Fibroblast of peridontal ligament (primary cell): Measurements from ENCODE around the gene ZNF646.
"Not testable (repeated sequence)": the region's sequence is repeated elsewhere in the genome, so short reads cannot be mapped to it uniquely, and the experiment has no call there.

Source experiments
- DNase-seq: peaks from one replicate; pipeline ENCODE4 v3.0.0-alpha.2; 2010; ENCODE audit errors: extremely low read depth

Gene ZNF646

DNA sequence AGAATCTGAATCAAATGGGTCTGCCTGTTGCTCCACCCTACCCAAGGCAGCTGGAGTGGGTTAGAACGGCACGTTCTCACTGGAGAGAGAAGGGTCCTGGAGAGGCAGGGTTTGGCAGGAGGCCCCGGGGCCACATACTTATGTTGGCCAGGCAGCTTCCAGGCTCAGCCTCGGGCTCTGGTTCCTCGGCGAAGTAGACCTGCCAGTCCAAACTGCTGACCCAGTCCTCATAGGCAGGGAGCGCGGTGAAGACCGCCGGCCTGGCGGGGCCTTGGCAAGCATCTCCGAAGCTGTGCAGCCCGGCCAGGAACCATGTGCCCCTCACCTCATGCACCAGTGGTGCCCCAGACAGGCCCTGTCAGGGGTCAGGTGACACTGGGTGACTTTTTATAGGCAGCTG lies 9.8 kb downstream of the ZNF646 start:
- DNase-seq: no peak

GRCh38 chr16:31084584-31085302 lies 10.5 kb downstream of the ZNF646 start:
- DNase-seq: no peak

GRCh38 chr16:31085411-31085810 lies 11.2 kb downstream of the ZNF646 start:
- DNase-seq: no peak

- DNase-seq: no peak
Measured at GRCh38 chr16:31085873-31086628, 11.8 kb downstream of the ZNF646 start.

DNA sequence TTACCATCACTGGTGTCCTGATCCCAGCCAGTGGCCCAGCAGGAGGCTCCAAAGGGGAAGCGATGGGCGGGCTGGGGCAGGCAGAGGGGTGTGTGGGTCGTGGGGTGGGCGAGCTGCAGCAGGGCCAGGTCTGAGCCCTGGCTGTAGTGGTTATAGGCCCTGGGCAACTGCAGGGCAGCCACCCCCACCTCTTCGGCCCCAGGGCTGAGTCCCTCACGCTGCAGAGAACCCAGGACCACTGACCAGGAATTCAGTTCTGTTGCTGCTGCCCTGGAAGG lies 12.3 kb downstream of the ZNF646 start:
- no peak for DNase-seq

- DNase-seq: no peak
Measured at GRCh38 chr16:31087481-31087880, 13.3 kb downstream of the ZNF646 start.

DNA sequence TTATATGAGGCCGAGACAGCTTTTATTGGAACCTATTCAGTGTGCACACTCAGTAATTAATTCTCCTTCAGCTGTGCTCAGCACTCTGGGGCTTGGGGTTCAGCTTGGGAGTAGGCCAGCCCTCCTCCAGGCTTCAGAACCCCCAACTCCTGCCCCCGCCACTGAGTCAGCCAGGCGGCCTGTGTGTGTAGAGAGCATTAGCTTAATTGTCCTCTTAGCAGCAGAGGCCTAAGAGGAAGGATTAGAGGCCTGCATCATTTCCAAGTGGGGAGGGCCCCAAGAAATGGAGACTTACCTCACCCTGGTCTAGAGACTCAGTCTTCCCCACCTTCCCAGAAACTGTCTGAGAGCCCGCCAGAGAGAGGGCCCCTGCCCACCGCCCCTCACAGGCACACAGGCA lies 13.7 kb downstream of the ZNF646 start:
- no peak for DNase-seq

- DNase-seq: no peak
Measured at GRCh38 chr16:31088459-31089183, 14.4 kb downstream of the ZNF646 start, which contains the start of gene PRSS53. TSS of gene PRSS53 (minus strand) at chr16:31088943. CDS start at chr16:31088809, 134 bp downstream.

DNA sequence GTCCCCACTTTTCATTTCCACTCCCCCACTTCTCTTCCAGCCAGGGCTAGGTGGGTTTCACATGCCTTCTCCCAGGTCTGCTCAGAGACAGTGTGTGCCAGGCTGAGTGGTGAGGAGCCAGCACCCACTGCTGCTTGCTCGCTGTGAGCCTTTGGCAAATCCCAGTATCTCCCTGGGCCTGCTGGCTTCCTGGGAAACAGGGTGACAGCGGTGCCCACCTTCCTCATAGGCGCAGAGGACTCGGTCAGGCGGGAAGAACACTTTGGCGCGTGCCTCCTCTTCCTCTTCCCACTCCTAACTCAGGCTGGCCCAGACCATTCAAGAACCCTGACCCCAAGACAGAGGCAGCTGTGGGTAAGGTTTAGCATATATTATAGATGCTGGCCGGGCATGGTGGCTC lies 15.0 kb downstream of the ZNF646 start:
- no peak for DNase-seq

- peak; percentile 39 for DNase-seq
Measured at GRCh38 chr16:31090540-31090939, 16.3 kb downstream of the ZNF646 start.

DNA sequence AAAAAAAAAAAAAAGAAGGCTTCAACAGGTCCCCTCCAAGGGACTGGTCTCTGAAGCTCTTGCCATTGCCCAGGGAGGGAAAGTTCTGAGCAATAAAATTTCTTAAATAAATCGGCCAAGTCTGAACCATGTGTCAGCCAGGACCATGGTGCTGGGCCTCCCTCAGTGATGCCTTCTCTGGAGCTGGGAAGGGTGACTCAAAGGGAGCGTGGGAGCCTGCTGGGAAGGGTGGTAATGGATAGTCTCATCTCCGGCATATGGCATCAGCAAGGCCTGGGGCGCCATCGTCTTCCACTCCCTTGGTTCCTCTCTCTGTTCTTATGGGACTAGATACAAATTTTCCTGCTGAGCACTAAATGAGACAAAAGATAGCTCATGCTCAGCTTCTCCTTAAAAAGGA lies 18.1 kb downstream of the ZNF646 start:
- no peak for DNase-seq

GRCh38 chr16:31093132-31093703 lies 19.0 kb downstream of the ZNF646 start:
- DNase-seq: no peak

- no peak for DNase-seq
Measured at GRCh38 chr16:31094088-31094423, 19.8 kb downstream of the ZNF646 start.

- DNase-seq: peak; percentile 97
Measured at GRCh38 chr16:31094424-31095120, 20.4 kb downstream of the ZNF646 start, which contains the start of gene VKORC1. TSS of gene VKORC1 (minus strand) at chr16:31094797. CDS start at chr16:31094729, 68 bp downstream.

GRCh38 chr16:31099860-31100638 lies 25.8 kb downstream of the ZNF646 start:
- peak; percentile 13 for DNase-seq

DNA sequence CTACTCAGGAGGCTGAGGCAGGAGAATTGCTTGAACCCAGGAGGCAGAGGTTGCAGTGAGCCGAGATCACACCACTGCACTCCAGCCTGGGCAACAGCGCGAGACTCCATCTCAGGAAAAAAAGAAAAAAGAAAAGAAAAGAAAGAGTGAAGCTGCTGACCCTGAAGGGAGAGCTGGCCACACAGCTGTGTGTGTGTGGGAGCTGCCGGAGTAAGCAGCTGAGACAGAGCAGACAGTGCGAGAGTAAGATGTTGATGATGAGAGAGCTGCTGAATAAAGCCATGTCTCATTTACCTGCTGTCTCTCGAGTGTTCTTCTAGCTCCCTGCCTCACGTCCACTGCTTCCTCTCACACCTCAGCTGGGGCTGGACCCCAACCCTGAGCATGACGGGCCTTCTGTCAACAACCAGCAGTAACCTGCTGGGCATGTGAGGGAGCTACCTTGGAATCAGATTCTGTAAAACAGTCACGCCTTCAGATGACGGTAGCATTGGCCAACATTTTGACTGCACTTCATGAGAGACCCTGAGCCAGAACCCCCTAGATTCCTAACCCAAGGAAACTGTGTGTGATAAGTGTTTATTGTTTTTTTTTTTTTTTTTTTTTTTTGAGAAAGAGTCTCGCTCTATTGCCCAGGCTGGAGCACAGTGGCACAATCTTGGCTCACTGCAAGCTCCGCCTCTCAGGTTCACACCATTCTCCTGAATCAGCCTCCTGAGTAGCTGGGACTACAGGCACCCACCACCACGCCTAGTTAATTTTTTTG lies 26.8 kb downstream of the ZNF646 start:
- not testable (repeated sequence) for DNase-seq

DNA sequence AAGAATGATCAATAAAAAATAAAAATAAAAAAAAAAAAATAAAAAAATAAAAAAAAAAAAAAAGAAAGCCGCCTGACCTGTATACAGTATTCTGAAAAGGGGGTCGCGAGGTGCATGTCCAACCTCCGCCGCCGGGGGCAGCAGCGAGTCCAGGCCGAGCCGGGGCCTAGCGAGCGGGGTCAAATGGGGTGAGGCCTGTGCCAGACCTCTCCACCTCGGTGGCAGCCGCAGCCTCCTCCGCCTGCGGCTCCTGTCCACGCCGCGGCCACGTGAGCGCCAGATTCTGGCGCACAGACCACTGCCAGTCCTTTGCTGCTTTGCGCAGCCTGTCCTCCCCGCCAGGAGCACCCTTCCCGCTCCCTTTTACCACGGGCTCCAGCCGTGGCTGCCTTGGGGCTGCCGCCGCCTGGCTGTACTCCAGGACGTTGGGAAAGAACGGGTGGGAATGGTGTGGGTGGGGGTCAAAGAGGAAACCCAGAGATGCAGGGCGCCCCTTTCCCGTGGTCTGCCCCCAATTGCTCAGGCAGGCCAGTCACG lies 31.5 kb downstream of the ZNF646 start:
- peak; percentile 47 for DNase-seq

DNA sequence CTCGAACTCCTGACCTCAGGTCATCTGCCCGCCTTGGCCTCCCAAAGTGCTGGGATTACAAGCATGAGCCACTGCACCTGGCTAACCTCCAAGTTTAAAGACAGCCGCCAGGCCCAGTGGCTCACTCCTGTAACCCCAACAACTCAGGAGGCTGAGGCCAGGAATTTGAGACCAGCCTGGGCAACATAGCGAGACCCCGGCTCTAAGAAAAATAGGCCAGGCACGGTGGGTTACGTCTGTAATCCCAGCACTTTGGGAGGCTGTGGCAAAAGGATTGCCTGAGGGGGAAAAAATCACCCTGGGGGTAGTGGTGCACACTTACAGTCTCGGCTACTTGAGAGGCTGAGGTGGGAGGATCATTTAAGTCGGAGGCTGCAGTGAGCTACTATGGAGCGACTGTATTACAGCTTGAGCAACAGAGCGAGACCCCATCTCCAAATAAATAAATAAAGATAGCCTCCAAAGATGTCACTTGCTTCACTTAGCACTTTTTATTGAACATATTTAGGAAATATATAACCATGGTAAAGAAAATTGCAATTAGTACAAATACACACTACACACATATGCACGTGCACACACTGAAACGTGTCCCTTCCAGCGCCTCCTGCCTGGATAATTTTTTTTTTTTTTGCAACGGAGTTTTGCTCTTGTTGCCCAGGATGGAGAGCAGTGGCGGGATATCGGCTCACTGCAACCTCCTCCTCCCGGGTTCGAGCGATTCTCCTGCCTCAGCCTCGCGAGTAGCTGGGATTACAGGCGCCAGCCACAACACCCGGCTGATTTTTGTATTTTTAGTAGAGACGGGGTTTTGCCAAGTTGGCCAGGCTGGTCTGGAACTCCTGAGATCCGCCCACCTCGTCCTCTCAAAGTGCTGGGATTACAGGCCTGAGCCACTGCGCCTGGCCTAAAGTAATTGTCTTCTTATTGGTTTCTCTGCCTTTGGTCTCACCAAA lies 32.6 kb downstream of the ZNF646 start:
- no peak for DNase-seq

- no peak for DNase-seq
Measured at GRCh38 chr16:31107465-31107867, 33.2 kb downstream of the ZNF646 start.
